K562 (cell line): Measurements from ENCODE around the gene ZNF598. TPM values are rescaled to one million over a fixed set of nuclear protein-coding genes. Genes with fewer than 3 reads are reported as not detected.

ENCODE experiments used
- ARHGAP35 ChIP-seq: fragments of 450-650 bp; IDR thresholded peaks from 2 replicates; pipeline ENCODE4 v1.6.1; 2018; ENCODE audit not compliant: partially characterized antibody
- BCL6 ChIP-seq: fragments of 250-450 bp; sonication (Bioruptor Pico); IDR thresholded peaks from 2 replicates; pipeline ENCODE4 v1.4.0; 2020
- BRD4 ChIP-seq: fragments of 200-600 bp; sonication (generic); IDR thresholded peaks from 2 replicates; pipeline ENCODE4 v1.6.1; 2017; ENCODE audit warnings: inconsistent platforms
- CREB3 ChIP-seq: fragments of 450-650 bp; conservative IDR thresholded peaks from 2 replicates; pipeline ENCODE4 v1.6.1; 2016; ENCODE audit warnings: missing genetic modification characterization, low read depth, mild to moderate bottlenecking, missing compliant biosample characterization, moderate library complexity
- CREM ChIP-seq: IDR thresholded peaks from 2 replicates; pipeline ENCODE4 v1.6.1; 2014; ENCODE audit warnings: antibody characterized with exemption, low read depth
- EGR1 ChIP-seq: fragments of 450-650 bp; conservative IDR thresholded peaks from 2 replicates; pipeline ENCODE4 v1.6.1; 2017; ENCODE audit warnings: mild to moderate bottlenecking
- GATAD2A ChIP-seq: fragments of 450-650 bp; IDR thresholded peaks from 2 replicates; pipeline ENCODE4 v1.6.1; 2017
- GTF2E2 ChIP-seq: fragments of 200-800 bp; sonication (Bioruptor generic); IDR thresholded peaks from 2 replicates; pipeline ENCODE4 v1.6.1; 2016; ENCODE audit warnings: missing genetic modification characterization, missing compliant biosample characterization
- HNRNPH1 ChIP-seq: fragments of 200-400 bp; formaldehyde crosslinking; optimal IDR thresholded peaks from 2 replicates; pipeline ENCODE3; 2017; ENCODE audit warnings: low read depth, mild to moderate bottlenecking, low read length, moderate library complexity
- ID3 ChIP-seq, 2 experiments: fragments of 250-450 bp in 1 of 2; fragments of 450-650 bp in 1 of 2; sonication (Bioruptor Pico) in 1 of 2; IDR thresholded peaks; 2 replicates each; pipeline versions ENCODE4 v1.6.1 to v1.8.0; 2016 to 2021; ENCODE audit warnings: mild to moderate bottlenecking in 2 of 2, moderate library complexity in 2 of 2, missing compliant biosample characterization in 1 of 2, missing genetic modification characterization in 1 of 2
- IRF2 ChIP-seq: sonication (generic); formaldehyde crosslinking; IDR thresholded peaks from 2 replicates; pipeline ENCODE4 v1.8.1; 2022; ENCODE audit warnings: mild to moderate bottlenecking, missing genetic modification reagents
- KLF13 ChIP-seq: fragments of 450-650 bp; IDR thresholded peaks from 2 replicates; pipeline ENCODE4 v1.6.1; 2016; ENCODE audit warnings: missing genetic modification characterization, low read depth, mild to moderate bottlenecking, missing compliant biosample characterization, moderate library complexity, borderline replicate concordance
- MYNN ChIP-seq, 2 experiments: sonication (generic); formaldehyde crosslinking in 1 of 2; IDR thresholded peaks; 2 replicates each; pipeline versions ENCODE4 v1.5.0 to v1.6.1; 2016 to 2020; ENCODE audit warnings: antibody characterized with exemption in 1 of 2, missing genetic modification reagents in 1 of 2
- POLR3G ChIP-seq: IDR thresholded peaks from 2 replicates; pipeline ENCODE4 v1.6.1; 2011; ENCODE audit not compliant: insufficient read length, insufficient replicate concordance; ENCODE audit errors: extremely low read depth
- SAFB ChIP-seq: fragments of 200-400 bp; formaldehyde crosslinking; IDR thresholded peaks from 2 replicates; pipeline ENCODE4 v1.6.1; 2017; ENCODE audit warnings: low read depth, low read length, borderline replicate concordance
- SOX6 ChIP-seq: fragments of 450-650 bp; IDR thresholded peaks from 2 replicates; pipeline ENCODE4 v1.6.1; 2014; ENCODE audit warnings: mild to moderate bottlenecking
- SREBF2 ChIP-seq: sonication (generic); formaldehyde crosslinking; IDR thresholded peaks from 2 replicates; pipeline ENCODE4 v1.4.0; 2020; ENCODE audit warnings: mild to moderate bottlenecking, missing genetic modification reagents
- TAF9B ChIP-seq: fragments of 450-650 bp; IDR thresholded peaks from 2 replicates; pipeline ENCODE4 v1.6.1; 2018; ENCODE audit warnings: mild to moderate bottlenecking; ENCODE audit not compliant: partially characterized antibody
- TBL1XR1 ChIP-seq, 2 experiments: IDR thresholded peaks; 2 replicates each; pipeline ENCODE4 v1.6.1; 2012; ENCODE audit warnings: improper control_type of control experiment in 2 of 2, low read length in 2 of 2, mild to moderate bottlenecking in 1 of 2
- TEAD1 ChIP-seq, 2 experiments: fragments of 450-650 bp in 1 of 2; sonication (generic) in 1 of 2; formaldehyde crosslinking; IDR thresholded peaks; 2 replicates each; pipeline versions ENCODE4 v1.4.0 to v1.8.0; 2020 to 2022; ENCODE audit warnings: mild to moderate bottlenecking in 2 of 2, missing genetic modification reagents in 1 of 2
- XRCC5 ChIP-seq: fragments of 200-400 bp; formaldehyde crosslinking; IDR thresholded peaks from 2 replicates; pipeline ENCODE4 v1.6.1; 2017; ENCODE audit warnings: low read depth, mild to moderate bottlenecking, low read length
- ZC3H8 ChIP-seq: fragments of 450-650 bp; IDR thresholded peaks from 2 replicates; pipeline ENCODE4 v1.6.1; 2017
- ZNF121 ChIP-seq: sonication (generic); formaldehyde crosslinking; conservative IDR thresholded peaks from 2 replicates; pipeline ENCODE4 v1.8.0; 2022; ENCODE audit warnings: missing genetic modification reagents
- ZNF57 ChIP-seq: fragments of 450-650 bp; formaldehyde crosslinking; IDR thresholded peaks from 2 replicates; pipeline ENCODE4 v1.4.0; 2020; ENCODE audit warnings: mild to moderate bottlenecking, moderate library complexity
- ZNF79 ChIP-seq: fragments of 250-450 bp; sonication (Bioruptor Pico); IDR thresholded peaks from 2 replicates; pipeline ENCODE4 v1.4.0; 2020; ENCODE audit warnings: low read depth, mild to moderate bottlenecking, moderate library complexity
- polyA plus RNA-seq, 8 experiments: library from polyadenylated mRNA; depleted of rRNA in 4 of 8; stranded (reverse) in 5 of 8; unstranded in 3 of 8; fragments of >200 nt; fragmentation: Nextera tagmentation in 2 of 8; fragmentation: Illumina TruSeq in 1 of 8; extraction: Ambion mirVana in 2 of 8; extraction: Trizol in 1 of 8; gene quantifications; 2 replicates each; pipeline versions ENCODE4 v1.2.1 to v1.2.3, GENCODE V29; 2011 to 2014; ENCODE audit warnings: inconsistent platforms in 1 of 8, missing spikeins in 1 of 8
- total RNA-seq, 7 experiments: library from RNA; depleted of rRNA in 6 of 7; stranded (reverse); fragments of >200 nt in 6 of 7; fragmentation: Illumina TruSeq in 2 of 7; extraction: Trizol in 2 of 7; gene quantifications; 2 replicates each; pipeline versions ENCODE4 v1.2.1 to v1.2.3, GENCODE V29; 2011 to 2021; ENCODE audit warnings: low replicate concordance in 1 of 7

The ZNF598 gene
- total and polyA plus RNA-seq, 9 of the 15 experiments (the other 6 are each of a cell fraction or from before 2014, with no cell fraction given) = 0.11 to 115 (median 29.6) TPM

- TF ChIP-seq HNRNPH1 = no peak
- TF ChIP-seq BRD4 = no peak
- TF ChIP-seq GTF2E2 (tag) = no peak
- TF ChIP-seq ID3 (CRISPR knock-in tag; IDR thresholded peaks at IDR 0.05) = no peak
- TF ChIP-seq ID3 (tag; IDR thresholded peaks at IDR 0.05) = 0 out of 2 replicates have a peak, but pooled peaks have one; percentile 29
- TF ChIP-seq MYNN (IDR thresholded peaks at IDR 0.05) = no peak
- TF ChIP-seq MYNN (CRISPR knock-in tag; IDR thresholded peaks at IDR 0.05) = no peak
- no peak for TF ChIP-seq TAF9B
- 0 out of 2 replicates have a peak, but pooled peaks have one; percentile 16 for TF ChIP-seq EGR1
- TF ChIP-seq GATAD2A = 0 out of 2 replicates have a peak, but pooled peaks have one; percentile 30
- no peak for TF ChIP-seq ZNF57 (CRISPR knock-in tag)
- TF ChIP-seq TEAD1 (CRISPR knock-in tag; IDR thresholded peaks at IDR 0.05) = no peak; a peak in 1 of 4 replicates
- TF ChIP-seq ZNF121 (CRISPR knock-in tag) = no peak
- TF ChIP-seq KLF13 (tag) = peak; percentile 55; the same call in 1 of the 2 replicates
- TF ChIP-seq CREM = 0 out of 2 replicates have a peak, but pooled peaks have one; percentile 24
- TF ChIP-seq SREBF2 (CRISPR knock-in tag) = no peak
- peak; percentile 72; the same call in 1 of the 2 replicates for TF ChIP-seq CREB3 (tag)
- no peak for TF ChIP-seq POLR3G
- TF ChIP-seq XRCC5 = no peak
- TF ChIP-seq ARHGAP35 = no peak
- no peak for TF ChIP-seq ZC3H8
- TF ChIP-seq BCL6 (CRISPR knock-in tag) = no peak
- 0 out of 2 replicates have a peak, but pooled peaks have one; percentile 50 for TF ChIP-seq SAFB
- TF ChIP-seq TBL1XR1 (IDR thresholded peaks at IDR 0.05; ENCODE audit: low read length in 2 of 2) = no peak
- TF ChIP-seq ZNF79 (CRISPR knock-in tag) = no peak
- TF ChIP-seq SOX6 = peak; percentile 43
- TF ChIP-seq IRF2 (CRISPR knock-in tag) = 0 out of 2 replicates have a peak, but pooled peaks have one; percentile 55
Observed at GRCh38 chr16:1991948-1992703, 17.5 kb downstream of the ZNF598 start (continued).
